A549 (cell line): ENCODE measurements around the gene ERGIC1.

Source experiments
- CEBPB ChIP-seq, 2 experiments: fragments of >200 bp in 1 of 2; sonication (Bioruptor Twin) in 1 of 2; formaldehyde crosslinking in 1 of 2; IDR thresholded peaks; 2 replicates each; pipeline ENCODE4 v1.6.1; 2012 to 2016
- CTCF ChIP-seq: fragments of >200 bp; sonication (Bioruptor Twin); formaldehyde crosslinking; IDR thresholded peaks from 3 replicates; pipeline ENCODE4 v1.5.1; 2016
- EP300 ChIP-seq, 2 experiments: fragments of >200 bp; sonication (Bioruptor Twin); formaldehyde crosslinking; IDR thresholded peaks; 2 replicates in 1 of 2; 3 replicates in 1 of 2; pipeline ENCODE4 v1.6.1; 2016 to 2017
- ESRRA ChIP-seq: fragments of 150-350 bp; IDR thresholded peaks from 2 replicates; pipeline ENCODE4 v1.6.1; 2014; ENCODE audit warnings: mild to moderate bottlenecking, low read length, borderline replicate concordance
- POLR2A ChIP-seq: IDR thresholded peaks from 2 replicates; pipeline ENCODE4 v1.6.1; 2012; ENCODE audit warnings: mild to moderate bottlenecking, low read length
- REST ChIP-seq: fragments of 200-600 bp; sonication (generic); IDR thresholded peaks from 2 replicates; pipeline ENCODE4 v1.6.1; 2016; ENCODE audit warnings: antibody characterized with exemption, mild to moderate bottlenecking, moderate library complexity
- TP53 ChIP-seq: fragments of 250-450 bp; sonication (Bioruptor Pico); IDR thresholded peaks from 2 replicates; pipeline ENCODE4 v1.5.0; 2021; ENCODE audit warnings: mild to moderate bottlenecking, moderate library complexity
- ZC3H11A ChIP-seq: fragments of 450-650 bp; IDR thresholded peaks from 2 replicates; pipeline ENCODE4 v1.6.1; 2014; ENCODE audit warnings: antibody characterized with exemption, mild to moderate bottlenecking
- ZFP36 ChIP-seq: fragments of 450-650 bp; IDR thresholded peaks from 2 replicates; pipeline ENCODE4 v1.6.1; 2014; ENCODE audit warnings: borderline replicate concordance; ENCODE audit not compliant: partially characterized antibody

GRCh38 chr5:172920447-172920849 is 86.4 kb downstream of the ERGIC1 start:
- TF ChIP-seq CTCF, result no peak
- TF ChIP-seq CEBPB (IDR thresholded peaks at IDR 0.05), result peak; percentile 79 to 85; a peak in 3 of 4 replicates
- no peak for TF ChIP-seq ESRRA
- TF ChIP-seq TP53 (CRISPR knock-in tag), result peak; percentile 89
- TF ChIP-seq EP300 (IDR thresholded peaks at IDR 0.05), result peak; percentile 100
- no peak for TF ChIP-seq ZC3H11A
- TF ChIP-seq POLR2A, result no peak
- no peak for TF ChIP-seq REST
- no peak for TF ChIP-seq ZFP36
